KOPT-K1 (cell line): ENCODE measurements around the gene PCSK5.

Source experiments
- H3K27ac ChIP-seq: fragments of 200-600 bp; sonication (generic); 2 replicates; pipeline ENCODE4 v1.5.1; 2016; ENCODE audit warnings: antibody characterized with exemption, mild to moderate bottlenecking, low read depth, low read length; ENCODE audit not compliant: poor library complexity, severe bottlenecking
- H3K36me3 ChIP-seq: fragments of 200-600 bp; sonication (generic); 2 replicates; pipeline ENCODE4 v1.5.1; 2017; ENCODE audit warnings: antibody characterized with exemption, mild to moderate bottlenecking, low read length, moderate library complexity; ENCODE audit not compliant: insufficient read depth
- H3K9me3 ChIP-seq: fragments of 200-600 bp; sonication (generic); 2 replicates; pipeline ENCODE4 v1.5.1; 2017; ENCODE audit warnings: antibody characterized with exemption, low read length, mild to moderate bottlenecking; ENCODE audit not compliant: insufficient read depth, poor library complexity, severe bottlenecking

PCSK5 gene

DNA sequence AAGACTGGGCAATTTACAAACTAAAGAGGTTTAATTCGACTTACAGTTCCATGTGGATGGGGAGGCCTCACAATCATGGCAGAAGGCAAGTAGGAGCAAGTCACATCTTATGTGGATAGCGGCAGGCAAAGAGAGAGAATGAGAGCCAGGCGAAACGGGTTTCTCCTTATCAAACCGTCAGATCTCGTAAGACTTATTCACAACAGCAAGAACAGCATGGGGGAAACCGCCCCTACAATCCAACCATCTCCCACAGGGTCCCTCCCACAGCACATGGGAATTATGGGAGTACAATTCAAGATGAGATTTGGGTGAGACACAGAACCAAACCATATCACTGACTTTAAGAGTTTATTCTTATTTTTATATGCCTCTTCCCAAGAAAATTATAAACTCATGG lies 443.5 kb downstream of the PCSK5 start:
- Histone ChIP-seq H3K9me3 (no peaks in the 10 kb centered on the region), H3K36me3 (no peaks in the 10 kb centered on the region), H3K27ac (no peak overlapping the region)

DNA sequence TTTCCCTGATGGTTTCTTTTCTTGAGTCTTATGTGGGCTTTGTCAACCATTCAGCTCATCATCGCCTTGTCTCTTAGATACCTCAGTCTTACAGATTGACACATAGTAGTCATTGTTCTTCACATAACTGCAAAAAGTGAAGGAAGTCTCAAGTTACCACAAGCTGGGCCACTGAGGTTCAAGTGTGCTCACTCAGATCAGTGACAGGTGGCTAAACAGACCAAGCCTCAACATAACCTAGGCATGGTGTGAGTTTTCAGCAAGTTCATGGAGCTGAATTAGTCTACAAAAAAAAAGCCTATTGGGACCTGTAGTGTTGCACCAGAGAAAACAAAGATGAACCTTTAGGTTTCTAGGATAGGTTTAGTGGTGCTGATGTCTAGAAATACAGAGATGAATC lies 445.6 kb downstream of the PCSK5 start:
- Histone ChIP-seq H3K27ac (no peak overlapping the region), H3K36me3 (no peaks in the 10 kb centered on the region), H3K9me3 (no peaks in the 10 kb centered on the region)

DNA sequence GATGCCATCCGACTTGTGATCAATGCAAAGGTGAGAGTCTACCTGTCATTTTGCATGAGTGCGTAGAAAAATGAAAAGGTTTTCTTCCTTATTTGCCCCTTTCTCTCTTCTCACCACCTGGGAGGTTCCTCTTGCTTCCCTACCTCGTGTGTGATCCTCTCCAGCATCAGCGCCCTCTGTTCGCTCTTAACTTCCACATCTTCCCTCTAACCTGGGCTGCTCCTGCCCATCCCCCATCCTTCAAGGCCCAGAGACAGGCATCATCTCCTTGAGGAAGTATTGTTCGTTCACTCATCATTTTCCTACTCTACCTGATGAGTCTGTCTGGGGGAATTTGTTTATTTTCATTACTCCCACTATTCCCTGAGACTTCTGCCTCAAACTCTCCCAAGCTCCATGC lies 447.9 kb downstream of the PCSK5 start:
- Histone ChIP-seq H3K9me3 (no peaks in the 10 kb centered on the region), H3K36me3 (no peaks in the 10 kb centered on the region), H3K27ac (no peak overlapping the region)

DNA sequence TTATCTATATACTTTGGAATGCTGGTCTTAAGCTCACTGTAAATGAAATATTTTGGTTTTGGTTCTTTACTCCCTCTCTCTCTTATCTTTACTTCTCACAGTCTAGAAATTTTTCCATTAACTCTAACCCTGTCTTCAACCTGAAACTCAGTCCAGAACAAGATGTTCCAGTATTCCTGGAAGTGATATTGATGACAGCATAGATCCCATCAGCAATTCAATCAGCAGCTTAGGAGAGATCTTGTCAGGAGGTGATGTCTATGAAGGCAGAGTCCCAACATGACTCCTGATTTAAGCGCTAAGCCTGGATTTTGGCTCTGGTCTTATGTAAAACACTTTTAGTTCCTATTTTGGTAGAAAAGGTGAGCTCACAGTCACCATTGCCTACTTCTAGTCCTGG lies 451.1 kb downstream of the PCSK5 start:
- Histone ChIP-seq H3K27ac (no peak overlapping the region), H3K9me3 (no peaks in the 10 kb centered on the region), H3K36me3 (no peaks in the 10 kb centered on the region)

DNA sequence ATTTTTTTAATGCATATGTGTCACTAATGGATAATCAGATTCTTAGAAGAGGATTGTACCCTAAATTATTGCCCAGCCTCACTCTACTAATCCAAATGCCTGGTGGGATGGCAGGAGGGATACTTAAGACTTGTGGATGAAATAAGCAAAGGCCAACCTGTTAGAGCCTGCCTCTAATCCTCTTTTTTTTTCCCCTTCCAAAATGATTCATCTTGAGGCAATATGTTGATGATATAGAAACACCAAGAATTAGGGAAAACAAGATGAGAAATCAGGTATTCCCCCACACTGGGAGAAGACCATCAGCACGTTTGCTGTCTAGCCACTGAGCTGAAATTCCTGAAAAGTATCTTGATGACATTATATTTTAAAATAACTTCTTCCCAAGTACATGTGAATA lies 451.7 kb downstream of the PCSK5 start:
- Histone ChIP-seq H3K27ac (no peak overlapping the region), H3K36me3 (no peaks in the 10 kb centered on the region), H3K9me3 (no peaks in the 10 kb centered on the region)

DNA sequence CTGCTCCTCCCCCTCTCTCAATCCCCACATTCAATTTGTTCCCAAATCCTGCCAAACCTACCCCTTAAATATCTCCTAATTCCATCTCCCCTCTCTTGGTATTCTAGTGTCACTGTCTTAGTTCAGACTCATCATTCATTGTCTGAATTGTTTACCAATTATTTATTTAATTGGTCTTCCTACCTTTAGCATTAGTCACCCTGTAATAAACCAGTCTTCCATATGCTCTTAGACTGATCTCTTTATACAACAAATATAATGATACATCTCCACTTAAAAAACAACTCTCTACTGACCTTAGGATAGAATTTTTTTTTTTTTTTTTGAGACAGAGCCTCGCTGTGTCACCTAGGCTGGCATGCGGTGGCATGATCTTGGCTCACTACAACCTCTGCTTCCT lies 452.4 kb downstream of the PCSK5 start:
- Histone ChIP-seq H3K27ac (no peak overlapping the region), H3K9me3 (no peaks in the 10 kb centered on the region), H3K36me3 (no peaks in the 10 kb centered on the region)

DNA sequence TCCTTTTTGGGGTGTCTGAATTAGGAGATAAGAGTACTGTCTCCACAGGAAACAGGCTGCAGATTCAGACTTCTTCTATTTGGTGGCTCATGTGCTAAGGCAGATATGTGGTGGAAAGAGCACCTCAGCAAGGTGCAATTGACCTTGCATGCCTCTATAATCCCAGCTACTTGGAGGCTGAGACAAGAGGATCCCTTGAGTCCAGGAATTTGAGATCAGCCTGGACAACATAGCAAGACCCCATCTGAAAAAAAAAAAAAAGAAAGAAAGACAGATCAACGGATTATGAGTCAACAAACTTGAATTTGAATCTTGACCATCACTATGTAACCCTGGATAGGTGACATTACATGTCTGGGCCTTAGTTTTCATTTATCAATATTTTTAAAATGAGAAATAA lies 459.4 kb downstream of the PCSK5 start:
- Histone ChIP-seq H3K36me3 (no peaks in the 10 kb centered on the region), H3K9me3 (no peaks in the 10 kb centered on the region), H3K27ac (no peak overlapping the region)

DNA sequence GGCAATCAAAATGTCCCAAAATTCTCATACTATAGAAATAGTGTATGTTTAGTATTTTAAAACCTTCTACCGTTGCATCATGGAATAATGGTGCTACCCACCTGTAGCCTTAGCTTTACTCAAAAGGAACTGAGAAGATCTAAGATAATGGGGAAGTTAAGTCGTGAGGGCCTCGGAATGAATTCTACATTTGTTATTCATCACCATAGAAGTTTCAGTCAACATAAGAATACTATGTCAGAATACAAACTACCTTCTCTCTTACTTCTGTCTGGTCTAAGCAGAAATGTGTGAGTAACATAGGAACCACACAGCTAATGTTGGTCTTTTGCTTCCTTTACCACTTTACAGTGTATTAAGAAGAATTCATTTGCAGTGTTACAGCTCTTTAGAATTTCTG lies 460.5 kb downstream of the PCSK5 start:
- Histone ChIP-seq H3K36me3 (no peaks in the 10 kb centered on the region), H3K27ac (no peak overlapping the region), H3K9me3 (no peaks in the 10 kb centered on the region)

DNA sequence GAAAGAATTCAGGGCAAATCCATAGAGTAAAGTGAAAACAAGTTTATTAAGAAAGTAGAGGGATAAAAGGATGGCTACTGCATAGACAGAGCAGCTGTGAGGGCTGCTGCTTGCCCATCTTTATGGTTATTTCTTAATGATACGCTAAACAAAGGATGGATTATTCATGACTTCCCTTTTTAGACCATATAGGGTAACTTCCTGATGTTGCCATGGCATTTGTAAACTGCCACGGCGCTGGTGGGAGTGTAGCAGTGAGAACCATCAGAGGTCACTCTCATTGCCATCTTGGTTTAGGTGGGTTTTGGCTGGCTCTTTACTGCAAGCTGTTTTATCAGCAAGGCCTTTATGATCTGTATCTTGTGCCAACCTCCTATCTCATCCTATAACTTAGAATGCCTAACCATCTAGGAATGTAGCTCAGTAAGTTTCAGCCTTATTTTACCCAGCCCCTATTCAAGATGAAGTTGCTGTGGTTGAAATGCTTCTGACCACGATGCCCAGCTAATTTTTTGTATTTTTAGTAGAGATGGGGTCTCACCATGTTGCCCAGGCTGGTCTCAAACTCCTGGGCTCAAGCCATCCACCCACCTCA lies 461.6 kb downstream of the PCSK5 start:
- H3K9me3 ChIP-seq: no peaks in the 10 kb centered on the region
- no peak overlapping the region for H3K27ac ChIP-seq
- no peaks in the 10 kb centered on the region for H3K36me3 ChIP-seq

DNA sequence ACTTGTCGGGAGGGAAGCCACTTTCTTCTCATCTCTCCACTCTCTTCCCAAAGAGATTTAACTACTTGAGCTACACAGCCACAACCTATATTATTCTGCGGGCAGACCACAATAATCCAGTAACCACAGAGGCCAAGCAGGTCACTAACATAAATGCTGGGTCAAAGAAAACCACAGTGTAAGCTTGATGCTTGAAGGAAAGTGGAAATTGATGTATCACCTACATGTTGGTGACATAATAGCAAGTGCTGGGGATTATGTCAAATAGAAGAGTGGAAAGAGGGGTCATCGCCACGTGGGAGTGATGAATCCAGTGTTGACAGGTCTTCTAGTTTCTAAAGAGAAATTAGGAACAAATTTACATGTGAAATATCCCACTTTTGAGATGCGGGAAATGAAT lies 462.8 kb downstream of the PCSK5 start:
- Histone ChIP-seq H3K27ac (no peak overlapping the region), H3K36me3 (no peaks in the 10 kb centered on the region), H3K9me3 (no peaks in the 10 kb centered on the region)

DNA sequence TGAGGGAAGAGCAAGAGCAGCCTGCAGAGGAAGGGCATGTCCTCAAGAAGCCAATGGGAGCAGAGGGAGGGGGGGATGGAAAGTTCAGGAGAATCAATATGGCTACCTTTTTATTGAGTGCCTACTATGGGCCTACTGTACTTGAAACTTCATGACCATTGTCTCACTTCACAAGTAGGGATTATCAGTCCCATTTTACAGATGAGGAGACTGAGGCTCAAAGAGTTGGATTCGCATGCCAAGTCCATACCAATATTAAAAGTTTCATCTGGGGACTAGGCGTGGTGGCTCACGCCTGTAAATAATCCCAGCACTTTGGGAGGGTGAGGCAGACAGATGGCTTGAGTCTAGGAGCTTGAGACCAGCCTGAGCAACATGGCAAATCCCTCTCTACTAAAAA lies 463.7 kb downstream of the PCSK5 start:
- no peak overlapping the region for H3K27ac ChIP-seq
- H3K36me3 ChIP-seq: no peaks in the 10 kb centered on the region
- H3K9me3 ChIP-seq: no peaks in the 10 kb centered on the region

DNA sequence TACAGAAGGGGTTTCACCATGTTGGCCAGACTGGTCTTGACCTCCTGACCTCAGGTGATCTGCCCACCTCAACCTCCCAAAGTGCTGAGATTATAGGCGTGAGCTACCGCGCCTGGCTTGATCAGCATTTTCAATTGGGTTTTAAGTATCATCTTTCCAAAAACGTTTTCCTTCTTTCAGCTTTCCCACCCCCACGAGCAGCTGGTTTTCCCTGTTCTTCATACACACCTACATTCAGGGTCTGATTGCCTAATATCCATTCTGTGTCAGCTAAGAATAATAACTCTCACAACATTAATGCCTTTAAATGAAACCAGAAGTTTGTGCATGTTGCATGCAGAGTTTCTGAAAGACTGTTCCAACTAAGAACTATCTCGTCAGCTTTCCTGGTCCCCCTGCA lies 465.4 kb downstream of the PCSK5 start:
- no peak overlapping the region for H3K27ac ChIP-seq

DNA sequence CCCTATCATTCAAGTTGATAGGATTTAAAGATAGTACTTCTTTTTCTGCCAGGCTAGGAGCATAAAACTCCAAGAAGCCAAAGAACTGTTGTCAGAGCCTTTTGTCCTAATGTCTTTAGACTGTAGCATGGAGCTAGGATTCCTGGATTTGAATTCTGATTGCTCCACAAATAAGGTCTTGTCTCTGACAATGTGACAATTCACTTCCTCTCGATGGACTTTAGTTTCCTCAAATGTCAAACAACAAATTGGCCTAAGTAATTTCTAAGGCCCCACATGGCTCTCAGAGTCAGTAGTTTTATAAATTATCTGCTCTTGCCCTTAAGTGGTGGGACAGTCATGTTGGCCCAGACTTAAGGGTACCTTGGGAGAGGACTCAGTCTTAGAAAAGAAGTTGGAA lies 467.1 kb downstream of the PCSK5 start:
- no peak overlapping the region for H3K27ac ChIP-seq
- H3K36me3 ChIP-seq: no peaks in the 10 kb centered on the region
- no peaks in the 10 kb centered on the region for H3K9me3 ChIP-seq

More for the DNA sequence above, 465.4 kb downstream of the PCSK5 start:
- H3K9me3 ChIP-seq: no peaks in the 10 kb centered on the region
- no peaks in the 10 kb centered on the region for H3K36me3 ChIP-seq

DNA sequence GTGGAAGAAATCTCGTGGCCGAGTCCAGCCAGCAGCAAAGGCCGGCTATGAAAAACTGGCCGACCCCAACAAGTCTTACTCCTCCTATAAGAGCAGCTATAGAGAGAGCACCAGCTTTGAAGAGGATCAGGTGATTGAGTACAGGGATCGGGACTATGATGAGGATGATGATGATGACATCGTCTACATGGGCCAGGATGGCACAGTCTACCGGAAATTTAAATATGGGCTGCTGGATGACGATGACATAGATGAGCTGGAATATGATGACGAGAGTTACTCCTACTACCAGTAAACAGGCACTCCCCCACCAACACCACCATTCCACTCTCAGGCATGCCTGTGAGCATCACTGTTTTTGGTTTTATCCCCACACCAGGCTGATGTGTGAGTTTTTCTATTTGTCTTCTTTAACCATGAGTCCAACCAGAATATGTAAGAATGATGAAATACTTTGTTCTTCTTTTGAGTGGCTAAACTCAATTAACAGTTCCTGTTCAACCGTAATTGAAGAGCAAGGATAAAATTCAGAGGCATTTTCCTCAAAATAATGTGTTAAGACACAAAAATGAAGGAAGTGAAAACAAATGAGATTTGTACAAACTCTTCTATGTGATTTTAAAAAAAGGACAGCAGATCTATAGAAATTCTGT lies 468.3 kb downstream of the PCSK5 start:
- Histone ChIP-seq H3K27ac (no peak overlapping the region), H3K36me3 (no peaks in the 10 kb centered on the region)

DNA sequence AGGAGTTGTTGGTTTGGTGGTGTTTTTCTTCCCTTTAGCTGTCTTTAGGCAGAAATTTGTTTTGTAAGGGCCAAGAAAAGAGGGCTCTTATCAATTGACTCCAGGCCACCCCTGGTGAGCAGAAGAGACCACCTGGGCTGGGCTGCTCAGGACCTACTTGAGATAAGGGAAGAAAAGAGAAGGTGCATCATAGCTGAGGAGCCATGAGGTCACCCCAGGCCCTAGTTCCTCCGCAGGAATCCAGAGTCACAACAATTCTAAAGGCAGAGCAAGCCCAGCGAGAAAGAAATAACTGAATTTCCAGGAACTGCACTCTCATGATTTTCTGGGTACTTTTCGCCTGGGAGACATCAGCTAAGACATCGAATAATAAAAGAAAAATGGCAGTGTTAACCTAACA lies 468.9 kb downstream of the PCSK5 start:
- no peaks in the 10 kb centered on the region for H3K36me3 ChIP-seq
- no peak overlapping the region for H3K27ac ChIP-seq
- H3K9me3 ChIP-seq: no peaks in the 10 kb centered on the region

More for the DNA sequence above, 468.3 kb downstream of the PCSK5 start:
- H3K9me3 ChIP-seq: no peaks in the 10 kb centered on the region

DNA sequence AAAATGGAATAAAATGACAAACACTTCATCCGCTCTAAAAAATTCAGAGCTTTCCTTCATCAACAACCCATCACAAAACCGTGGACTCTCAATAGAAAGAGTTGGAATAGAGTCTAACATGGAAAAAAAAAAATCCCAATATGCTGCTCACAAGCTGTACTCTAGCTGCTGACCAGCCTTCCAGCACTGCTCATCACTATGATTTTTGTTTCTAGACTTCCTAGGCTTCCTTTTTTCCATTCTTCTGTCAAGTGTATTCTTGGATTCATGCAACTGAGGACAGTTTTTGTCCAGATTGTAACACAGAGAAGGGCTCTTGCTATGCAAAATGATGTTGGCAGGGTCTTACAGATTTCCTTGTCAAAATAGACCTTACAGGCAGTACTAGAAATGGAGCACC lies 469.3 kb downstream of the PCSK5 start:
- no peaks in the 10 kb centered on the region for H3K36me3 ChIP-seq
- H3K9me3 ChIP-seq: no peaks in the 10 kb centered on the region
- no peak overlapping the region for H3K27ac ChIP-seq
